ENCODE data around the gene ANKRD12.

DNA sequence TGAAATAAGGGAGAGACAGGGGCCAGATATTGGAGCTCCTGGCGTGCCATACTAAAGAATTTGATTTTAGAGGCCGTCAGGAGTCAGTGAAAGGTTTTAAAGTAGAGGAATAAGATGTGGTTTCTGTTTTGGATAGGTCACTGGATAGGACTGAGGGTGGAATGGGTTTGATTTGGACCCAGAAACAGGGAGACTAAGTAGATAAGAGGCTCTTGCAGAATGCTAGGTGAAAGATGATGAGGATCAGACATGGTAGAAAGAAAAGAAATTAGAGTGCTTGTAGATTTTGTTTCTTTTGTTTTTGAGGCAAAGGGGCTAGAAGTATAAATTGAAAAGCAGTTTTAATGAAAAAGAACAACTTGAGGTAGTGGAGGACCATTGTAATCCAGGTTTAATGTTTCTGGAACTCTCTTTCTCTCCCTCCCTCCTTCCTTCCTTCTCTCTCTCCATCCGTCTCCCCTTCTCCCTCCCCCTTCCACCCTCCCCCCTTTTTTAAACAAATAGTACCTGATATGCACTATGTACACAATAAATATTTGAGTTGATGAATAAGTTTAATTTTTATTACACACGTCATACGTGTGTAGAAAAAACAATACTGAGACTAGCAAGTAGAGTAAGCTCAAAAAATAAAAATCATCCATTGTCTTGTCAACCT is 32.2 kb upstream of the ANKRD12 start:
- TF ChIP-seq CTCF (IDR thresholded peaks at IDR 0.05) (no peak), POLR2A (IDR thresholded peaks at IDR 0.05) (no peak)
